H1 (cell line): ENCODE results near the gene OSBPL5. TPM values are rescaled to one million over a fixed set of nuclear protein-coding genes. Genes with fewer than 3 reads are reported as not detected.

Source experiments
- RAD21 ChIP-seq, 2 experiments: IDR thresholded peaks in 1 of 2; conservative IDR thresholded peaks in 1 of 2; 2 replicates each; pipeline ENCODE4 v1.6.1; 2011; ENCODE audit warnings: low read depth in 2 of 2, low read length in 2 of 2, improper control_type of control experiment in 1 of 2, inconsistent platforms in 1 of 2, mild to moderate bottlenecking in 1 of 2, moderate library complexity in 1 of 2
- RXRA ChIP-seq: IDR thresholded peaks from 2 replicates; pipeline ENCODE4 v1.6.1; 2011; ENCODE audit warnings: low read depth, mild to moderate bottlenecking, low read length, moderate library complexity; ENCODE audit not compliant: insufficient read depth
- SRF ChIP-seq: IDR thresholded peaks from 2 replicates; pipeline ENCODE4 v1.6.1; 2011; ENCODE audit warnings: mild to moderate bottlenecking, low read depth, low read length, moderate library complexity
- polyA plus RNA-seq, 7 experiments: library from polyadenylated mRNA; depleted of rRNA in 3 of 7; stranded (reverse) in 5 of 7; unstranded in 2 of 7; fragments of >200 nt in 5 of 7; fragments of 200-250 nt in 2 of 7; gene quantifications; 1 replicate in 5 of 7; 2 replicates in 1 of 7; 4 replicates in 1 of 7; pipeline versions ENCODE4 v1.2.1 to v1.2.3, GENCODE V29; 2011 to 2013; ENCODE audit warnings: missing spikeins in 2 of 7, mixed read lengths in 2 of 7
- total RNA-seq: library from RNA; stranded (reverse); fragmentation: NEBNext Ultra II Directional; extraction: Animal tissue kit (Norgen Biotek cat#: 25700); gene quantifications from 2 replicates; pipeline ENCODE4 v1.2.1, GENCODE V29; 2021
- TF ChIP-seq, protein P1 (sequence below): IDR thresholded peaks from 2 replicates; pipeline ENCODE4 v1.6.1; 2012; ENCODE audit warnings: inconsistent platforms
- TF ChIP-seq, protein P2 (sequence below): IDR thresholded peaks from 2 replicates; pipeline ENCODE4 v1.6.1; 2011; ENCODE audit warnings: low read length, improper control_type of control experiment

Gene OSBPL5
- total and polyA plus RNA-seq, 2 of the 8 experiments (the other 6 are each of a cell fraction or from before 2014, with no cell fraction given), result 3.4 to 9.9 TPM

DNA sequence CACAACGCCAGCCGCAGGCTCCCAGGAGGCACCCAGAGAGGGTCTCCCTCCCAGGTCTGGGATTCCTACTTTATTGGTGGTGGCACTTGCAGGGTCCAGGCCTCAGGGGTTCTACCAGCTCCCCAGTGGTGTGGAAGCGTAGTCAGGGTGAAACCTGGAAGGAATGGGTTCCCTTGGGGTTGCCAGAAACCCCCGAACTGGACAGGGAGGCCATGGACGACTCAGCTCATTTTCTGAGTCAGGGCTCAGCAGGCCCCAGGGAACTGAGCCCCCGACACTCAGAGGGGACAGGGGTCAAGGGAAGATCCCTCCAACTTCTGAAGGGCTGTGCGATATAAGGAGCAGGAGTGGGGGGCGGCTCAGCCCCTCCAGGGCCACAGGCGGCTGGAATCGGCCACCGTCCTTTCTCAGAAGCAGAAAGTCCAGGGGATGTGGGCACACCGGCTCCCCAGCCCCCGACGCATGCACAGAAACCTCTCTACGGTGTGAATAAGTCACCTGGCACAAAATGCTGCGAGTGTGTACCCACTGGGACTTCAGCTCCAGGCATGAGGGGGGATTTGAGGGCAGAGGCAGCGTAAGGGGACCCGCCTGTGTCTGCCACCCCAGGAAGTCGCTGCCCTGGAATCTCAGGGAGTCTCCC lies 28.4 kb upstream of the OSBPL5 start (continued):
- TF ChIP-seq RXRA, result no peak
- TF ChIP-seq, protein P1, sequence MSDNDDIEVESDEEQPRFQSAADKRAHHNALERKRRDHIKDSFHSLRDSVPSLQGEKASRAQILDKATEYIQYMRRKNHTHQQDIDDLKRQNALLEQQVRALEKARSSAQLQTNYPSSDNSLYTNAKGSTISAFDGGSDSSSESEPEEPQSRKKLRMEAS, result no peak
- no peak for TF ChIP-seq RAD21 (IDR thresholded peaks at IDR 0.05 in 1 of 2, conservative IDR thresholded peaks at IDR 0.05 in 1 of 2; ENCODE audit: low read depth in 2 of 2, low read length in 2 of 2)
- TF ChIP-seq, protein P2, sequence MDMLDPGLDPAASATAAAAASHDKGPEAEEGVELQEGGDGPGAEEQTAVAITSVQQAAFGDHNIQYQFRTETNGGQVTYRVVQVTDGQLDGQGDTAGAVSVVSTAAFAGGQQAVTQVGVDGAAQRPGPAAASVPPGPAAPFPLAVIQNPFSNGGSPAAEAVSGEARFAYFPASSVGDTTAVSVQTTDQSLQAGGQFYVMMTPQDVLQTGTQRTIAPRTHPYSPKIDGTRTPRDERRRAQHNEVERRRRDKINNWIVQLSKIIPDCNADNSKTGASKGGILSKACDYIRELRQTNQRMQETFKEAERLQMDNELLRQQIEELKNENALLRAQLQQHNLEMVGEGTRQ, result no peak
- no peak for TF ChIP-seq SRF
